Right lobe of liver (tissue), 6 donors: ENCODE results near the gene CTTNBP2. TPM values are rescaled to one million over a fixed set of nuclear protein-coding genes. Genes with fewer than 3 reads are reported as not detected.

ENCODE experiments used
- ATAC-seq, 4 donors: fragments of 200-7000 bp; cut with Tn5 transposase; one replicate each; pipeline ENCODE4 v1.9.1; 2020; ENCODE audit warnings: mild to moderate bottlenecking in 4 of 4, moderate library complexity in 4 of 4
- DNase-seq, 3 donors: peaks; one replicate each; pipeline ENCODE4 v3.0.0-alpha.2; 2020
- H3K27ac ChIP-seq, 3 donors: fragments of 200-600 bp; one replicate each; pipeline ENCODE4 v1.8.0; 2022
- H3K27me3 ChIP-seq, 2 donors: fragments of 200-600 bp; one replicate each; pipeline ENCODE4 v1.8.0; 2022
- H3K36me3 ChIP-seq, 4 donors: fragments of 200-600 bp; sonication (generic) in 1 of 4; one replicate each; pipeline versions ENCODE4 v1.5.1 to v1.8.0; 2017 to 2022; ENCODE audit warnings: control low read depth in 1 of 4
- H3K4me1 ChIP-seq, 4 donors: fragments of 200-600 bp; sonication (generic) in 1 of 4; one replicate each; pipeline versions ENCODE4 v1.5.1 to v1.8.0; 2017 to 2022; ENCODE audit warnings: control low read depth in 1 of 4
- H3K4me3 ChIP-seq, 3 donors: fragments of 200-600 bp; one replicate each; pipeline ENCODE4 v1.8.0; 2022
- H3K9me3 ChIP-seq, 4 donors: fragments of 200-600 bp; sonication (generic) in 1 of 4; one replicate each; pipeline versions ENCODE4 v1.5.1 to v1.8.0; 2017 to 2022; ENCODE audit warnings: control low read depth in 1 of 4
- POLR2A ChIP-seq: fragments of 450-650 bp; IDR thresholded peaks from one replicate; pipeline ENCODE4 v1.6.1; 2017; ENCODE audit warnings: antibody characterized with exemption, mild to moderate bottlenecking
- WGBS: methylation state at CpG from one replicate; pipeline ENCODE4 v1.1.6; 2018; ENCODE audit warnings: low coverage, low lambda C conversion rate; ENCODE audit not compliant: insufficient coverage; ENCODE audit errors: missing lambda C conversion rate; 5-methylcytosine and 5-hydroxymethylcytosine counted together
- intact Hi-C, 2 donors: fragments of 100-400 bp; cut with DNase I; formaldehyde crosslinking; loops; one replicate each; pipeline versions ENCODE4 v1.11.2 to v1.14.1; 2022
- total RNA-seq, 6 experiments: library from RNA; depleted of rRNA in 2 of 6; stranded (reverse); fragments of >200 nt in 2 of 6; fragmentation: NEBNext Ultra II Directional in 3 of 6; extraction: Animal tissue kit (Norgen Biotek cat#: 25700) in 3 of 6; gene quantifications; one replicate each; pipeline versions ENCODE4 v1.1.0 to v1.2.4, GENCODE V29; 2016 to 2023
- TF ChIP-seq, protein P1 (sequence below), 4 donors: fragments of 200-600 bp in 3 of 4; fragments of 450-650 bp in 1 of 4; IDR thresholded peaks; one replicate each; pipeline versions ENCODE4 v1.5.1 to v1.8.0; 2016 to 2022; ENCODE audit warnings: antibody characterized with exemption in 4 of 4, mild to moderate bottlenecking in 2 of 4
- donor health status: DM: no; HTN: yes; CAD: no.
- donor health status: DM: no; HTN: no; CAD: no.
- donor health status: DM: no; HTN: no; CAD: no.
- donor health status: DM: no; HTN: yes; CAD: no.
- donor health status: DM: no; HTN: yes; CAD: no.

The CTTNBP2 gene
- total RNA-seq, 6 experiments from 2014 or later = 0.31 to 3.0 (median 1.9) TPM

DNA sequence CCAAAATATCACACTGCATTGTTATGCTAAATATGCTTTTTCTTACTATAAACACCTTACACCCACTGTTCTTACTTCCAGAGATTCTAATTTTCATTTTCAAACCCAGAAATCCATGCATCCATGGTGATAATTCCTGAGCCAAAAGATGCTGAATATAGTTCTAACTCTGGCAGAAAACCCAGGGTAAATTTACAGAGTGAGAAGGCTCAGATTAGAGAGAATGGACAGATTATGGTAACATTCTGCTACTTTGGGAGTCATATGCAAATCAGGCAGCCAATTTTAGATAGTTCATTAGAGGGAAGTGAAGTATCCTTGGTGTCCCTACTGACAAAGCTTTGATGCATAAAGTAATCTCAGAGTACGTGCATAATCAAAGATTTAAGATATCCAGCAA, 15.4 kb upstream of the CTTNBP2 start:
- H3K36me3 ChIP-seq = no peaks in the 10 kb centered on the region
- ATAC-seq (no peak), DNase-seq (no peak)
- intact Hi-C loops = no loop called here
- H3K27ac ChIP-seq = no peak overlapping the region
- no peak for TF ChIP-seq POLR2A
- TF ChIP-seq, protein P1, sequence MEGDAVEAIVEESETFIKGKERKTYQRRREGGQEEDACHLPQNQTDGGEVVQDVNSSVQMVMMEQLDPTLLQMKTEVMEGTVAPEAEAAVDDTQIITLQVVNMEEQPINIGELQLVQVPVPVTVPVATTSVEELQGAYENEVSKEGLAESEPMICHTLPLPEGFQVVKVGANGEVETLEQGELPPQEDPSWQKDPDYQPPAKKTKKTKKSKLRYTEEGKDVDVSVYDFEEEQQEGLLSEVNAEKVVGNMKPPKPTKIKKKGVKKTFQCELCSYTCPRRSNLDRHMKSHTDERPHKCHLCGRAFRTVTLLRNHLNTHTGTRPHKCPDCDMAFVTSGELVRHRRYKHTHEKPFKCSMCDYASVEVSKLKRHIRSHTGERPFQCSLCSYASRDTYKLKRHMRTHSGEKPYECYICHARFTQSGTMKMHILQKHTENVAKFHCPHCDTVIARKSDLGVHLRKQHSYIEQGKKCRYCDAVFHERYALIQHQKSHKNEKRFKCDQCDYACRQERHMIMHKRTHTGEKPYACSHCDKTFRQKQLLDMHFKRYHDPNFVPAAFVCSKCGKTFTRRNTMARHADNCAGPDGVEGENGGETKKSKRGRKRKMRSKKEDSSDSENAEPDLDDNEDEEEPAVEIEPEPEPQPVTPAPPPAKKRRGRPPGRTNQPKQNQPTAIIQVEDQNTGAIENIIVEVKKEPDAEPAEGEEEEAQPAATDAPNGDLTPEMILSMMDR (IDR thresholded peaks at IDR 0.05) = no peak
- WGBS = 50% methylated on average over 1 of the region's 1 CpG
- H3K27me3 ChIP-seq = no peaks in the 10 kb centered on the region
- no peaks in the 10 kb centered on the region for H3K4me1 ChIP-seq
- no peak overlapping the region for H3K4me3 ChIP-seq
- peaks cover 0 to 5% (median 0%) of the 10 kb centered on the region in 4 donors for H3K9me3 ChIP-seq

DNA sequence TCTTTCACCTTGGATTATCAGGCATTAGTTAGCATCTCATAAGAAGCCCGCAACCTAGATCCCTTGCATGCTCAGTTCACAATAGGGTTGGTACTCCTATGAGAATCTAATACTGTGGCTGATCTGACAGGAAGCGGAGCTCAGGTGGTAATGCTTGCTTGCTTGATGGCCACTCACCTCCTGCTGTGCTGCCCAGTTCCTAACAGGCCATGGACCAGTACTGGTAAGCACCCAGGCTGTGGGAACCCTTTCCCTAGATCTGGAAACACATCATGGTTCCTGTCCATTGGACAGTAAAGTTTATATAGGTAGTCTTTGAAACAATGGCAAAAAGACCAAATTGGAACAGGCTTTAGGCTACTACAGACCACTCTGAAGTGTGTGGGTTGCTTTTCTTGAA, 9.4 kb upstream of the CTTNBP2 start:
- H3K4me1 ChIP-seq = no peaks in the 10 kb centered on the region
- no peak overlapping the region for H3K4me3 ChIP-seq
- no peaks in the 10 kb centered on the region for H3K27me3 ChIP-seq
- WGBS = 78% methylated on average over 1 of the region's 2 CpGs
- TF ChIP-seq, protein P1 (IDR thresholded peaks at IDR 0.05) = no peak
- no peak for TF ChIP-seq POLR2A
- DNase-seq = no peak
- intact Hi-C loops = no loop called here
- no peak for ATAC-seq
- H3K36me3 ChIP-seq = no peaks in the 10 kb centered on the region
- peaks cover 0 to 5% (median 0%) of the 10 kb centered on the region in 4 donors for H3K9me3 ChIP-seq
- H3K27ac ChIP-seq = no peak overlapping the region

DNA sequence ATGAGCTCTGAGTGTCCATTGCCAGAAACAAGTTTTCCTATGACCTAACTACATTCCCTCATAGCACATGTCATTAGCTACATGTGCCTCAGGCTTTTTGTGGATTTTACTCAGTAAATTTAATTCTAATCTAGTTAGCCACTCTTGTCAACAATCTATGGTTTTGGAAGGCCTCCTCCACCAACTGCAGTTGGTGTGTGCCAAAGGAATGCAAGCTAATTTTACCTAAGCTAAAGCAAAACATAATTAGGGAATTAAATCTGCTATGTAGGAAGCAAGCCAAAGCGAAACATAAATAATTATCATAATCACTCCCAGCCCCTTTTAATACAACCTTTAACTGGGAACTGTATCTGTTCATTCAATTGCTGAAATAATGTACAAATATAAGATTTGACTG, 3.5 kb upstream of the CTTNBP2 start:
- Histone ChIP-seq H3K27ac (no peak overlapping the region), H3K36me3 (no peaks in the 10 kb centered on the region), H3K27me3 (no peaks in the 10 kb centered on the region), H3K4me3 (no peak overlapping the region), H3K4me1 (peaks cover 0 to 12% (median 2%) of the 10 kb centered on the region in 4 donors), H3K9me3 (no peaks in the 10 kb centered on the region)
- intact Hi-C loops = no loop called here
- ATAC-seq = no peak
- no peak for DNase-seq
- 89% methylated on average over 1 of the region's 1 CpG for WGBS
- TF ChIP-seq, protein P1 (IDR thresholded peaks at IDR 0.05) = no peak
- no peak for TF ChIP-seq POLR2A

DNA sequence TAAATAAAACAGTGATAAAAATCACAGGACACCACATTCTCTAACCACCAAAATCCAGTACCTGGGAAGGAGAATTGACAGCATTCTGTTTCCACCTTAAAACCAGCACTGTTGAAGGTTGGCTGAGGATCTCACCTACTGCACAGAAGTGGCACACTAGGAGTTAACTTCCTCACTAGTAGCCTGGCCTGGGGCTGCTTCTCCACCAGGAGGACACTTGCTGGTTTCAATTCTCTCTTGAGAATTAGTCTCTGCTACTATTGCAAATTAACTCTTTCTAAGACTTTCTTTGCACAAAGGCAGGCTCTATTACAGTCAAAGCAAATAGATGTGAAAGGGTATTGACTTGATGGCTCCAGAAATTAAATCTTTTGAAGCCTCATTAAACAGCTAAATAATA, 2.3 kb upstream of the CTTNBP2 start:
- Histone ChIP-seq H3K4me1 (peaks cover 0 to 12% (median 2%) of the 10 kb centered on the region in 4 donors), H3K4me3 (no peak overlapping the region), H3K27ac (no peak overlapping the region), H3K27me3 (no peaks in the 10 kb centered on the region), H3K36me3 (no peaks in the 10 kb centered on the region), H3K9me3 (no peaks in the 10 kb centered on the region)
- intact Hi-C loops = no loop called here
- TF ChIP-seq, protein P1 (IDR thresholded peaks at IDR 0.05) = no peak
- TF ChIP-seq POLR2A = no peak
- ATAC-seq = no peak
- peak in 1 of 3 donors; percentile 19 for DNase-seq

DNA sequence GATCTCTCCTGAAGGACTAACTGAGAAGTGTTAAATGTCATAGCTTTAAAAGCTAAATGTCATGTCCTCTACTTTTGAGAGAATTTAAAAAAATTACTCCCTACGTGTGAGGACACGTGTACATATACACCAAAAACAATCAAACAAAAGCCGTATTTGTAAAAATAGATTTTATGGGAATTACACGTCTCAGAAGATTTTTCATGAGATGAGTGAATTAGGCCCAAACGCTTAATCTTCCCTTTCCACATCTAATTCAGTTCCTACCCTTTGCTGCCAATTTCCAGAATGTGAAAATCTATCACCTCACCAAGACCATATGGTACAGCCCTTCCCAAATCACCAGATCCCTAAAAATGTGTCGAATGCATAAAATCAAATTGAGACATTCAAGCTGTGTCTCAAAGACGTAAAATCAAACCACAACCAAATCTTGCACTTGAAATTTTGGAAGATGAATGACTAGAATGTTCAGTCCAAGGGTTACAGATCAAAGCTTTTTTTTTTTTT, 1.0 kb upstream of the CTTNBP2 start:
- H3K27ac ChIP-seq = no peak overlapping the region
- TF ChIP-seq, protein P1 (IDR thresholded peaks at IDR 0.05) = no peak
- no peak for TF ChIP-seq POLR2A
- H3K27me3 ChIP-seq = no peaks in the 10 kb centered on the region
- no peaks in the 10 kb centered on the region for H3K9me3 ChIP-seq
- 58% methylated on average over 7 of the region's 7 CpGs for WGBS
- no peak overlapping the region for H3K4me3 ChIP-seq
- ATAC-seq = no peak
- DNase-seq = no peak
- intact Hi-C loops = no loop called here
- no peaks in the 10 kb centered on the region for H3K36me3 ChIP-seq
- peaks cover 0 to 12% (median 2%) of the 10 kb centered on the region in 4 donors for H3K4me1 ChIP-seq
